ENCODE data around the gene ADGRF1.

ADGRF1 gene

GRCh38 chr6:46983007-46983411, 59.1 kb downstream of the ADGRF1 start:
- Histone ChIP-seq H3K27ac (ENCODE audit: low read depth, low read length) (no peak overlapping the region), H3K4me2 (ENCODE audit: low read length) (no peak overlapping the region), H3K9me3 (ENCODE audit: control insufficient read depth, insufficient read depth, low read length) (no peaks in the 10 kb centered on the region)

GRCh38 chr6:46979206-46979605, 62.9 kb downstream of the ADGRF1 start:
- H4K20me1 ChIP-seq (ENCODE audit: control insufficient read depth, insufficient read depth, low read depth, low read length) = no peaks in the 10 kb centered on the region
- no peak for TF ChIP-seq CTCF (IDR thresholded peaks at IDR 0.05; ENCODE audit: low read depth, low read length, poor library complexity, severe bottlenecking)
- TF ChIP-seq EZH2phosphoT487 (IDR thresholded peaks at IDR 0.05; ENCODE audit: borderline replicate concordance, low read length) = no peak
- no peaks in the 10 kb centered on the region for H3K36me3 ChIP-seq (ENCODE audit: control insufficient read depth, low read length)
- H3F3A ChIP-seq (ENCODE audit: control insufficient read depth, insufficient read depth) = no peaks in the 10 kb centered on the region
- no peaks in the 10 kb centered on the region for H3K9me3 ChIP-seq (ENCODE audit: control insufficient read depth, insufficient read depth, low read length)
- H3K27me3 ChIP-seq (ENCODE audit: control insufficient read depth, low read length) = no peaks in the 10 kb centered on the region
- no peaks in the 10 kb centered on the region for H3K79me2 ChIP-seq (ENCODE audit: control insufficient read depth, low read length)
- H3K4me3 ChIP-seq (ENCODE audit: low read length) = no peak overlapping the region
- no peak overlapping the region for H3K27ac ChIP-seq (ENCODE audit: low read depth, low read length)
- no peak overlapping the region for H3K4me2 ChIP-seq (ENCODE audit: low read length)
- H3K4me1 ChIP-seq (ENCODE audit: control insufficient read depth, low read length) = no peaks in the 10 kb centered on the region
- H3K9me2 ChIP-seq (replicated peaks; ENCODE audit: control insufficient read depth, low read length) = no peaks in the 10 kb centered on the region

More at GRCh38 chr6:46983007-46983411, 59.1 kb downstream of the ADGRF1 start:
- Histone ChIP-seq H3K9me2 (replicated peaks; ENCODE audit: control insufficient read depth, low read length) (no peaks in the 10 kb centered on the region), H3K4me1 (ENCODE audit: control insufficient read depth, low read length) (no peaks in the 10 kb centered on the region), H3K79me2 (ENCODE audit: control insufficient read depth, low read length) (no peaks in the 10 kb centered on the region), H3F3A (ENCODE audit: control insufficient read depth, insufficient read depth) (no peaks in the 10 kb centered on the region), H3K4me3 (ENCODE audit: low read length) (no peak overlapping the region), H3K36me3 (ENCODE audit: control insufficient read depth, low read length) (no peaks in the 10 kb centered on the region), H3K27me3 (ENCODE audit: control insufficient read depth, low read length) (no peaks in the 10 kb centered on the region), H4K20me1 (ENCODE audit: control insufficient read depth, insufficient read depth, low read depth, low read length) (no peaks in the 10 kb centered on the region)
- TF ChIP-seq EZH2phosphoT487 (IDR thresholded peaks at IDR 0.05; ENCODE audit: borderline replicate concordance, low read length) (no peak), CTCF (IDR thresholded peaks at IDR 0.05; ENCODE audit: low read depth, low read length, poor library complexity, severe bottlenecking) (no peak)

GRCh38 chr6:46974786-46975185, 67.3 kb downstream of the ADGRF1 start:
- Histone ChIP-seq H3K9me3 (ENCODE audit: control insufficient read depth, insufficient read depth, low read length) (no peaks in the 10 kb centered on the region), H3K4me2 (ENCODE audit: low read length) (no peak overlapping the region), H3K4me1 (ENCODE audit: control insufficient read depth, low read length) (no peaks in the 10 kb centered on the region), H3K36me3 (ENCODE audit: control insufficient read depth, low read length) (no peaks in the 10 kb centered on the region), H3K79me2 (ENCODE audit: control insufficient read depth, low read length) (no peaks in the 10 kb centered on the region), H3K27ac (ENCODE audit: low read depth, low read length) (no peak overlapping the region), H3F3A (ENCODE audit: control insufficient read depth, insufficient read depth) (no peaks in the 10 kb centered on the region), H3K27me3 (ENCODE audit: control insufficient read depth, low read length) (peaks cover 2% of the 10 kb centered on the region; the same call in 1 of the 2 replicates), H4K20me1 (ENCODE audit: control insufficient read depth, insufficient read depth, low read depth, low read length) (no peaks in the 10 kb centered on the region), H3K4me3 (ENCODE audit: low read length) (no peak overlapping the region), H3K9me2 (replicated peaks; ENCODE audit: control insufficient read depth, low read length) (no peaks in the 10 kb centered on the region; the same call in 1 of the 2 replicates)
- TF ChIP-seq CTCF (IDR thresholded peaks at IDR 0.05; ENCODE audit: low read depth, low read length, poor library complexity, severe bottlenecking) = no peak
- TF ChIP-seq EZH2phosphoT487 (IDR thresholded peaks at IDR 0.05; ENCODE audit: borderline replicate concordance, low read length) = no peak

Data from DOHH2 (cell line).